Right ventricle myocardium superior (tissue), 1 donor: Measurements from ENCODE around the gene FUCA1. TPM values are rescaled to one million over a fixed set of nuclear protein-coding genes. Genes with fewer than 3 reads are reported as not detected.
"Not testable (repeated sequence)": the region's sequence is repeated elsewhere in the genome, so short reads cannot be mapped to it uniquely, and the experiment has no call there.

ENCODE experiments used
- ATAC-seq: fragments of 200-7000 bp; cut with Tn5 transposase; one replicate; pipeline ENCODE4 v1.9.1; 2020; ENCODE audit warnings: mild to moderate bottlenecking; ENCODE audit not compliant: poor library complexity
- DNase-seq: peaks from one replicate; pipeline ENCODE4 v3.0.0-alpha.2; 2020
- intact Hi-C: fragments of 100-400 bp; cut with DNase I; formaldehyde crosslinking; loops from one replicate; pipeline ENCODE4 v1.11.2; 2022
- long read RNA-seq: library from polyadenylated mRNA; unstranded; transcript quantifications from one replicate; pipeline ENCODE4 v2.0.0, GENCODE V29; 2021
- total RNA-seq: library from RNA; stranded (reverse); fragmentation: NEBNext Ultra II Directional; extraction: Animal tissue kit (Norgen Biotek cat#: 25700); gene quantifications from one replicate; pipeline ENCODE4 v1.2.1, GENCODE V29; 2021
- donor health status: DM: no; HTN: yes; CAD: no; lungs with severe emphysema.

The FUCA1 gene
- 12.3 TPM for total RNA-seq
- long read RNA-seq, transcript FUCA1-201 (8 exons, 2,047 nt), result major isoform, 28 of 35 reads
- long read RNA-seq, partial matches to known transcripts, result 0 of 35 reads
- long read RNA-seq, other reads (novel, unspliced or antisense), result 7 of 35 reads

GRCh38 chr1:23867895-23868556 is at the start of gene FUCA1:
FUCA1 (minus strand) TSS chr1:23868290; CDS start chr1:23868286, 4 bp downstream.
- peak; percentile 99 for ATAC-seq
- intact Hi-C loops, result loop anchor here (5.0 kb wide), 2 partner anchors 61 to 96 kb away; no protein-coding TSS in a partner anchor
- peak; percentile 96 for DNase-seq

GRCh38 chr1:23916209-23917131 is 48.4 kb upstream of the FUCA1 start:
- ATAC-seq (peak; percentile 78), DNase-seq (peak; percentile 67)
- intact Hi-C loops, result no loop called here

DNA sequence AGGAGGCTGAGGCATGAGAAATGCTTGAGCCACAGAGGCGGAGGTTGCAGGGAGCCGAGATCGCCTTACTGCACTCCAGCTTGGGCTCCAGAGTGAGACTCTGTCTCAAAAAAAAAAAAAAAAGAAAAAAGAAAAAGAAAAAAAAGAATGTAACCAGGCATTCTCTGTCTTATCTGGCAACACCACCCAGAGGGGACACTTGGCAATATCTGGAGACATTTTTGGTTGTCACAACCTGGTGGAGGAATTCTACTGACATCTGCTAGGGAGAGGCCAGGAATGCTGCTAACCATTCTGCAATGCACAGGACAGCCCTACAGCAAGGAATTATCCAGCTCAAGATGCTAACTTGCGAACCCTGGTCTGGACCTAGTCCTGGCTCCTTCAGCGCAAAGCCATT is 47.4 kb upstream of the FUCA1 start:
- no peak for DNase-seq
- no peak for ATAC-seq
- intact Hi-C loops, result no loop called here

DNA sequence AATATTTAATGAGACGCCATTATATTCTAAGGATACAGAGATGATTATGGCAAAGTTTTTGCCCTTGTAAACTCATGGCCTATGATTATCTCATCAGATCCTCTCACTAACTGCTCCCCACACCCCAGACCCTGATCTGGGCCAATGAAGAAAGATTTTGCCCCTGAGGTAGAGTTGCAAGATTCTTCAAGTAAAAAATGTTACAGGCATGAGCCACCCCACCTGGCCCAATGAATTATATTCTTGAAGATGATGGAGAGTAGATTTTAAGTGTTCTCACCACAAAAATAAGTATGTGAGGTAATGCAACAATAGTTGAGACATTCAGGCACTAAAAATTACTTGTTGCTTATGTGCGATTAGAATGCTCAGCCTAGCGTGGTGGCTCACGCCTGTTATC is 46.8 kb upstream of the FUCA1 start:
- ATAC-seq (no peak), DNase-seq (no peak)
- intact Hi-C loops, result no loop called here

DNA sequence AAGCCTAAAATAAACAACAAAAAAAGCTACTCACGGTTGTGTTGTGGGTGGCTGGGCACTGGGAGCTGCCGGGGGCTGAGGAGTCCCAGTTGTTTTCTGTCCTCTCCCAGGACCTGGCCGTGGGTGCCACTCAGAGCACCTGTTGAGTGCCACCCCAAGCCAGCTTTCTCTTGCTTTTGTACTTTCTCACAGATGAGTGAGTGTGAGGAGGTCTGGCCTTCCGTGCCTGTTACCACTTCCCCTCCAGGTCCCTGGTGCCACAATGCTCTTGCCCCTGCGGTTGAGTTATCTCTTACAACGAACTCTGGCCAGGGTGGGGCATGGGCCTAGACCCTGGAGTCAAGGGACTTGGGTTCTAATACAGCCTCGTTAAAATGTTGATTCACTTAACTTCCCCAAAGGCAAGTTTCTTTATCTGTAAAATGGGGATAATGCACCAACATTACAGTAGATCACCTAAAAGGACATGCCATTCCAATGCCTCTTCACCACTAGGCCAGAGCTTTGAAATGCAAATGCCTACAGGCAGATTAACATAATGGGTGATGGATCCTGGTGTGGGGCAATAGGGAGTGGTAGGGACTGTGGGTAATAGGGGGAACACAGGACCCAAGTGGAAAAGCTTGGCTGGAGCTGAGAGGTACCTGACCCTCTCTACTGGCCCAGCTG is 45.3 kb upstream of the FUCA1 start, which contains the start of gene CNR2:
Gene CNR2 (minus strand): TSS at position 151 of the 669 bp plus-strand sequence. CDS start 37,745 bp downstream, outside the sequence.
- intact Hi-C loops, result no loop called here
- DNase-seq, result no peak
- no peak for ATAC-seq

GRCh38 chr1:23911921-23912320 is 43.8 kb upstream of the FUCA1 start:
- intact Hi-C loops, result no loop called here
- ATAC-seq (no peak), DNase-seq (no peak)

GRCh38 chr1:23910553-23911246 is 42.6 kb upstream of the FUCA1 start:
- intact Hi-C loops, result no loop called here
- no peak for DNase-seq
- no peak for ATAC-seq

GRCh38 chr1:23910144-23910543 is 42.1 kb upstream of the FUCA1 start:
- no peak for ATAC-seq
- intact Hi-C loops, result no loop called here
- no peak for DNase-seq

DNA sequence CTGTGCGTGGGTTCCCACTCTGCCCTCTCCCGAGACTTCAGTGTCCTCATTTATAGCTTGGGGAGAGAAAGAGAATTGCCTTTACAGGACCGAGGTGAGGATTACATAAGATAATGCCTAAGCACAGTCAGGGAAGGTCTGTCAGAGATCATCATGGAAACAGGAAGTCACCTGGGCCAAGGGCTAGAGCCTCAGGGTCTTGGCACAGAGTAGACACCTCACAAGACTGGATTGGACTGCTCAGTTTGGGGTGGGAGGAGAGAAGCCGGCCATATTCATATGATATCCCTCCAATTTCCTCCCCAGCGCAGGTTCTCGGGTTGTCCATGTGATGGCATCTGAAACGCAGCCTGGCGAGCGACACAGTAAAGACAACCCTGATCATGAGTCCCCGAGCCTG is 41.3 kb upstream of the FUCA1 start:
- intact Hi-C loops, result no loop called here

DNA sequence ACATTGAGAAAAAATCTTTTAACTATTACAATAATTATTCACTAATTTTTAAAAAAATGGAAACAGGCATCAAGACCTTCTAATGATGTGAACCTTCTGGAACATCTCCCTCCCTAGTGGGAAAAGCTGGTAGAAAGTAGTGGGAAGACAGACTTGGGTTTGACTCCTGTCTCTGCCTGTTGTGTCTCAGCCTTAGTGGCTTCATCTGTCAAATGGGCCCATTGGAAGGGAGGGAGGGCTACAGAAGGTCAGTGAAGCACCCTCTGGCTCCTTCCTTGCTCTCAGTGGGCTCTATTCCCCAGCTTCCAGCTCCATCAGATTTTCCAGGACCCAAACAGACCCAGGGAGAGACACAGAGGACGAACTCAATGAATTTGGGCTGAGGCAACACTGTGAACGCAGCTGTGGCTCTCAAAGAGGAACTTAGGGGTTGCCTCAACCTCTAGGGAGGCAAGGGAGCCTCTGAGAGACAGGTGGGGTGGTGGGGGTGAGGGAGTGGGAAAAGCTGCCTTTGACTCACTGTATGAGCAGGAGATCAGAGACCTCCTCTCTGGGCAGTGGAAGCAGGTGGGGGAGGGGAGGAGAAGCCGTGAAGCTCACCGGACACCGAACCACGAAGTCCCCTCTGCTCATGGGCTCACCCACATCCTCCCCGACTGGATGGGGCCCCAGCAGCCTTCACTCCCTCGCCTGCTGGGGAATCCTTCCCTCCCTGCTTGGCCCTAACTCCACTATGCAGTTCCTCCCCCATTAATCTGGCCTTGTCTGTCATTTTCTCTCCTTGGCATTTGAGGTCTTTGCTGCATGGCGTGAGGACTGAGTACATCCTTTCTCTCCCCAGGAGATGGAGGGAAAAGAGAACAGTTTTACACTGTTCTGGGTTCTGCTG is 40.6 kb upstream of the FUCA1 start:
- intact Hi-C loops, result no loop called here
- DNase-seq (peak; percentile 42), ATAC-seq (peak; percentile 69)

More for the DNA sequence above, 41.3 kb upstream of the FUCA1 start:
- DNase-seq (no peak), ATAC-seq (no peak)

DNA sequence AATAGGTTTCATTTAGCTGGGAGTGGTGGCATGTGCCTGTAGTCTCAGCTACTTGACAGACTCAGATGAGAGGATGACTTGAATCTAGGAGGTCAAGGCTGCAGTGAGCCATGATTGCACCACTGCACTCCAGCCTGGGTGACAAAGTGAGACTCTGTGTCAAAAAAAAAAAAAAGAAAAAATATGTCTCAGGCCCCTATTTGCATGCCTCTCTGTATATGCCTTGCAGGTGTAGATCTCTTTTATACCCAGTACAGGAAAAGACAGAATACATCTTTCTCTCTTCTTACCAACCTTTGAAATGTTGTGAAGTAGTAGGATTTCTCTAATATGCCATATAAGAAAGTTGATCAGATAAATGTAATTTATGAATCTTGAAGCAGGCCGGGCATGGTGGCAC is 38.6 kb upstream of the FUCA1 start:
- intact Hi-C loops, result no loop called here
- ATAC-seq (no peak), DNase-seq (no peak)

DNA sequence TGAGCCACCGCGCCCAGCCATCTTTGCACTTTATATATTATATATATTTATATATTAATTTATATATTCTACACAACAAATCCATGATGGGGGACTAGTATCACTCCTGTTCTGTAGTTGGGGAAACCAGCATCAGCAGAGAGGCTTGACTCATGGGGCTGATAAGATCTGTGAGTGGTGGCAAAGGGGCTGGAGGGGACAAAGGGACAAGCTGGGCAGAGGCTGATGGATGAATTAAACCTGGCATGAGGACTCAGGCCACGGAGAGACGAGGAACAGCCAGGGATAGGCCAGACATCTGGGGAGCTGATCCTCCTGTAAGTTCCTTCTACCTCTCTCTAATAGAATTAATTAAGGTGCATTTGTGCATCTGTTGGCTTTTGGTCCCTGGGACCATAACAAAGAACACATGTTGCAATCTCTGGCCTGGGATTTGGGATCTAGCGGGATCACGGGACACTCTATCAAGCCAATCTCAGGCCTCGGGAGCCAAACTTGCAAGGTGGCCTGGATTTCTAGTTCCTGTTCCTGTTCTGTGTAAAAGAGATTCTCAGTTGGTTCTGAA is 37.5 kb upstream of the FUCA1 start:
- DNase-seq (no peak), ATAC-seq (no peak)
- intact Hi-C loops, result no loop called here

- DNase-seq (no peak), ATAC-seq (no peak)
- intact Hi-C loops, result no loop called here
These were observed 36.8 kb upstream of the FUCA1 start for GRCh38 chr1:23904748-23905357.

GRCh38 chr1:23903754-23904153 is 35.7 kb upstream of the FUCA1 start:
- intact Hi-C loops, result no loop called here
- no peak for DNase-seq
- no peak for ATAC-seq

GRCh38 chr1:23902321-23903278 is 34.5 kb upstream of the FUCA1 start:
- peak; percentile 49 for ATAC-seq
- intact Hi-C loops, result no loop called here
- DNase-seq, result no peak

DNA sequence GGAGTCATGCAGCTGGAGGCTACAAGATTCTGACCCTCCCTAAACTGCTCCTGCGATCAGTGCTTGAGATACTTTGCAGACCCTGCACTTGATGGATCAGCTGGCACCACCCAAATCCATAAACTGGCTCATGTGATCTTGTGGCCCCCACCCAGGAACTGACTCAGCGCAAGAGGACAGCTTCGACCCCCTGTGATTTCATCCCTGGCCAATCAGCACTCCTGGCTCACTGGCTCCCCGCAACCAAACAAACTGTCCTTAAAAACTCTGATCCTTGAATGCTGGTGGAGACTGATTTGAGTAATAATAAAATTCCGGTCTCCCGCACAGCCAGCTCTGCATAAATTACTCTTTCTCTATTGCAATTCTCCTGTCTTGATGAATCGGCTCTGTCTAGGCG is 31.9 kb upstream of the FUCA1 start:
- ATAC-seq, intact Hi-C loops, DNase-seq: not testable (repeated sequence)
